BLaER1 (cell line): ENCODE measurements around the gene RNF224.

ENCODE experiments used
- H3K27ac ChIP-seq: shearing (Covaris generic); formaldehyde crosslinking; 2 replicates; pipeline ENCODE4 v1.8.1; 2022
- H3K27me3 ChIP-seq: shearing (Covaris generic); formaldehyde crosslinking; 2 replicates; pipeline ENCODE4 v1.8.1; 2022
- H3K36me3 ChIP-seq: shearing (Covaris generic); formaldehyde crosslinking; 2 replicates; pipeline ENCODE4 v1.8.1; 2022
- H3K4me1 ChIP-seq: shearing (Covaris generic); formaldehyde crosslinking; 2 replicates; pipeline ENCODE4 v1.8.1; 2022
- H3K4me2 ChIP-seq: shearing (Covaris generic); formaldehyde crosslinking; 2 replicates; pipeline ENCODE4 v1.8.1; 2022
- H3K4me3 ChIP-seq: shearing (Covaris generic); formaldehyde crosslinking; 2 replicates; pipeline ENCODE4 v1.8.1; 2022
- H3K9ac ChIP-seq: shearing (Covaris generic); formaldehyde crosslinking; 2 replicates; pipeline ENCODE4 v1.8.1; 2022
- H3K9me3 ChIP-seq: shearing (Covaris generic); formaldehyde crosslinking; 2 replicates; pipeline ENCODE4 v1.8.1; 2022
- H4K20me1 ChIP-seq: shearing (Covaris generic); formaldehyde crosslinking; 2 replicates; pipeline ENCODE4 v1.8.1; 2022
- Cebpa-rat ChIP-seq: shearing (Covaris generic); IDR thresholded peaks from 2 replicates; pipeline ENCODE4 v1.8.1; 2022

The RNF224 gene

DNA sequence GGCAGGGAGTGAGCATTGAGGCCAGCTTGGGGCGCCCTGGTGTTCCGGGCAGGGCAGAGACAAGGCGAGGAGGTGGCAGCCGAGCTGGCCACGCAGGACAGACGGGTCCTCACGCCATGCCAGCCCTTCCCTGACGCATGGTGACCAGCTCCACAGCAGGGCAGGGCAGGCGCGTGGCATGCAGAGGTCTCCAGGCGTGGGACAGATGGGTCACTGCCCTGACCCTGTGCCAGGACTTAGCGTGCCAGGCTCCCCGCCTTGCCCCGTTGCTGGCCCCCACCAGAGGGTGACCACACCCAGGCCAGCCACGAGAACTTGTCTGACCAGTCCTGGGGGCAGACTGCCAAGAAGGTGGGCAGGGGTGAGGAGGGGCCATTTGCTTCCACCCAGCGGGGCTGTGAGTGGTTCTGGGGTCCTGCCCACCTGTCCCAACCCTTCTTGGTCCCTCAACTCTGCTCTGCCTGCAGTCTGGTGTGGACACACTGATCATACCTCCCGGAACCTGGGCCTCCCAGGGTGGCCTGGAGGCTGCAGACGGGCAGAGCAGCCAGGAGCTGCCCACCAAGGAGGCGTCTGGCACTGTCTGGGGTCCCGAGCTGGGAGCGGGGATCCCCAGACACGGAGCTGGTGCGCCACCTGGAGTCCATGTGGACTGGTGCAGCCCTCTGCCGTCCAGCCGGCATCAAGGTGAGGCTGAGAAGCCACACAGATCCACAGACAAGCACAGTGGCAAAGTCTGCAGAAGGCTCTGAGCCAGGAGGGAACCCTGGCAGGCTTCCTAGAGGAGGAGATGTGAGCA lies at the start of gene RNF224:
TSS of gene RNF224 (plus strand) at position 449 of the 799 bp plus-strand sequence. CDS start 834 bp downstream, outside the sequence.
- Histone ChIP-seq H4K20me1 (no peaks in the 10 kb centered on the region), H3K4me3 (no peak within 1 kb of the TSS), H3K9ac (no peak within 1 kb of the TSS), H3K4me1 (peaks cover 78% of the 10 kb centered on the region), H3K36me3 (no peaks in the 10 kb centered on the region), H3K4me2 (peak within 1 kb of the TSS; percentile 83), H3K9me3 (no peaks in the 10 kb centered on the region), H3K27ac (0 out of 2 replicates have a peak within 1 kb of the TSS, but pooled peaks have one; percentile 26), H3K27me3 (no peaks in the 10 kb centered on the region)
- no peak for TF ChIP-seq Cebpa-rat

DNA sequence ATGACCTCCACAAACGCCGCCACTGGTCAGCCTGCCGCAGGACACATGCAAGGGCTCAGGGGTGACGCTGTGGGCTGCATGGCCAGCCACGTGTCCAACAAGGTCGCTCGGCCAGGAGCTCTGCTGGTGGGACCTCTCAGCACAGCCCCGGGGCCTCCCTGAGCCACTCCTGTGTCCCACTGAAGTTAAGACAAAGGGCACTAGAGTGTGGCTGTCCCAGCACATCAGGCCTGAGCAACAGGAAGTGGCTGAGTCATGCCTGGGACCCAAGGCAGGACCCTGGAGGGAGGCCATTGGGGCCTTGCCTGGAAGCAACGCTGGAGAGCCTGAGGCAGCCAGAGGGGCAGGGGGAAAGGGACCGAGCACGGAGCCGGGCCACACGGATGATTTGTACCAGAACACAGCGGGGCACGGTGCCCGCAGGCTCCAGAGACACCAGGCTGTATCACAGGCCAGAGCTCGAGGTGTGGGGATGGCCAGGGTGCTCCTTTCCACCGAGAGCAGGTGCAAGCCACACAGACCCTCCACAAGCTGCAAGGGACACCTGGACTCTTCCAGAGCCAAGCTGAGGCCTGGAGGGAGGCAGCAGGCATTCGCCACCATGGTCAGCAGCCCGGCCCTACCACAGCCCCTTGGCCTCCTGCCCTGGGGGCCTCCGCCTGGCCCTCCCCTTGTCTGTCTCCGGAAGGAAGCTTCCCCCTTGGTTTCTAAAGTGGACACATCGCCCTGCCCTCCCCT lies 48.9 kb upstream of the RNF224 start:
- Histone ChIP-seq H3K27me3 (no peaks in the 10 kb centered on the region), H3K9me3 (no peaks in the 10 kb centered on the region), H3K4me1 (peaks cover 36% of the 10 kb centered on the region), H3K27ac (no peak overlapping the region), H3K4me3 (no peak overlapping the region), H3K4me2 (no peak overlapping the region), H4K20me1 (peaks cover 31% of the 10 kb centered on the region), H3K36me3 (peaks cover 68% of the 10 kb centered on the region), H3K9ac (0 out of 2 replicates have a peak overlapping the region, but pooled peaks have one; percentile 19)
- no peak for TF ChIP-seq Cebpa-rat

DNA sequence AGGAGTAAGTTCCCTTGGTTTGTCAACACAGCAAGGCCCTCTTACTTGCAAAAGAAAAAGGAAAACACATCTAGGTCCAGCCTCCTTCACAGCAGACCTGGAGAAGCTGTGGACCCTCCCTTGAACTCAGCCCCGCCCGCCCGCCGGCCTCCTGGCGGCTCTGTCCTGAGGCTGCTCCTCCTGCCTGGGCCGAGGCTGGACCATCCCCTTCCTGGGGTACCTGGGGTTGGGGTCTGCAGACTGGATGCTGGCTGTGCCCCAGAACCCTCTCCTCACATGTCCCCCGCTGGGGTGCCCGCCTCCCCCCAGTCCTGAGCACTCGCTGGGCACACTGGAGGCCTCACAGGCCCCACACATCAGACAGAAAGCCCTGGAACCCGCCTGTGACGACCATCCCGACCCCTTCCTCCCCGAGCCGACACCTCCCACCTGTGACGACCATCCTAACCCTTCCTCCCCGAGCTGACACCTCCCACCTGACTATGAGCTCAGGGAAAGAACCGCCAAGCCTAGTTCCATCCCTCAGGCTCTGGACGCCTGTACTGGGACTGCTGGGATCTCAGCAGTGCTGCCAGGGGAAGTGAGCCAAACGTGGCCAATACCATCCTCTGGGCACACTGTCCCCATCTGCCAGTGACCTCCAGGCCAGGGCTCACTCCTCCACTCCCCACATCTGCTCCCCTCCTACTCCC lies 48.2 kb upstream of the RNF224 start:
- H3K36me3 ChIP-seq: peaks cover 75% of the 10 kb centered on the region
- no peak overlapping the region for H3K4me3 ChIP-seq
- H3K4me2 ChIP-seq: no peak overlapping the region
- no peak for TF ChIP-seq Cebpa-rat
- no peaks in the 10 kb centered on the region for H3K9me3 ChIP-seq
- H4K20me1 ChIP-seq: peaks cover 33% of the 10 kb centered on the region
- H3K4me1 ChIP-seq: peaks cover 28% of the 10 kb centered on the region
- H3K27me3 ChIP-seq: no peaks in the 10 kb centered on the region
- H3K9ac ChIP-seq: no peak overlapping the region
- H3K27ac ChIP-seq: no peak overlapping the region

DNA sequence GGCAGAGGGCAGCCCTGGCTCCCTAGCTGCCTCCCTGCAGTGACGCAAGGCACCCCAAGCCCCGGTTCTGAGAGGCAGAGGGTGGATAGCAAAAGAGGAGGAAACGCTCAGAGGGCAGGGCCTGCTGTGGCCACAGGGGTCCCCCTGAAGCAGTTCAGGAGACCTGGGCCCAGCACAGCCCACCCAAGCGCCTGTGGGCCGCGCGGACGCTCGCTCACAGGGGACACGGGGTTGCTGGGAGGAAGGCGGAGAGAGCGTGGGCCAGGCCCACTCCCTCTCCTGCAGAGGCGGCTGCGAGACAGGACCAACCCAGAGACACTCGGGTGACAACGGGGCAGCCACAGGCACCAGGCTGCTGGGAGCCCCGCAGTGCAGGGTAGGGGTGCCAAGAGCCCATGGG lies 47.5 kb upstream of the RNF224 start:
- TF ChIP-seq Cebpa-rat: no peak
- Histone ChIP-seq H3K36me3 (peaks cover 81% of the 10 kb centered on the region), H3K9me3 (no peaks in the 10 kb centered on the region), H3K4me1 (peaks cover 23% of the 10 kb centered on the region), H3K9ac (no peak overlapping the region), H3K4me2 (no peak overlapping the region), H4K20me1 (peaks cover 39% of the 10 kb centered on the region), H3K4me3 (no peak overlapping the region), H3K27ac (no peak overlapping the region), H3K27me3 (no peaks in the 10 kb centered on the region)

DNA sequence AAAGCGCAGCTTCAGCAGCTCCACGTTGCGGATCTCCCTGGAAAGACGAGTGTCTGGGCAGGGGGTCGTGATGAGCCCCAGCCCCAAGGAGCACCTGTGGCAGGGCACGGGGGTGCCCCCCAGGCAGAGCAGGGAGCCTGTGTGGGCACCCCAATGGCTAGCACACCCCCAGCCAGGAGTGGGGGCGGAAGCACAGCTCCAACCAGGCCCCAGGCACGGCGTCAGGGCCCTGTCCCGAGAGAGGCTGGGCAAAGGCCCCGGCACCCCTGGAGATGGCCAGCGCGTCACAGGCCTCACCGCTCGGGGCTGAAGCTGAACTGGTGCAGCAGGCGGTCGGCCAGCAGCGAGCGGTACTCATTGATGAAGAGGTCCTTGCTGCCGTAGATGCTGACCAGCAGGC lies 46.8 kb upstream of the RNF224 start:
- H3K36me3 ChIP-seq: peaks cover 89% of the 10 kb centered on the region
- no peak overlapping the region for H3K27ac ChIP-seq
- TF ChIP-seq Cebpa-rat: no peak
- H3K9ac ChIP-seq: no peak overlapping the region
- no peak overlapping the region for H3K4me2 ChIP-seq
- no peaks in the 10 kb centered on the region for H3K9me3 ChIP-seq
- H4K20me1 ChIP-seq: peaks cover 46% of the 10 kb centered on the region
- H3K27me3 ChIP-seq: no peaks in the 10 kb centered on the region
- H3K4me1 ChIP-seq: peaks cover 16% of the 10 kb centered on the region
- H3K4me3 ChIP-seq: no peak overlapping the region

DNA sequence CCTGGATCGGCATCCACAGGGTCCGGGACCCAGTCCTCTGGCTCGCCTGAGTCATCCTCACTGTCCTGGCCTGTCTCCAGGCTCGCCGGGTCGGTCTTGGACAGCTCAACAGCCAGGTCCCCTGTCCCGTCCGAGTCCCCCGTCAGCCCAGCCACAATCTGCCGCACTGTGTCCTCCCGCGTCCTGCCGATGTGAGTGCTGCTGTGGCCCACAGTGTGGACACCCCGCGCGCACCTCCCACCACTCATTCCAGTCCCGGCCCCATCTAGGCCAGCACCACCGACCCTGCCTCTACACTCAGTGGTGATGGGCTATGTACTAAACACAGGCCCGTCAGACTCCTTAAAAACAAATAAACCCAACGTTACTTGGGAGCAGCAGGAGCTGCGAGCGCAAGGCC lies 45.6 kb upstream of the RNF224 start:
- H3K36me3 ChIP-seq: peaks cover 100% of the 10 kb centered on the region
- H3K4me1 ChIP-seq: peaks cover 14% of the 10 kb centered on the region
- H3K4me3 ChIP-seq: no peak overlapping the region
- no peak overlapping the region for H3K27ac ChIP-seq
- no peak overlapping the region for H3K4me2 ChIP-seq
- no peaks in the 10 kb centered on the region for H3K27me3 ChIP-seq
- no peaks in the 10 kb centered on the region for H3K9me3 ChIP-seq
- no peak overlapping the region for H3K9ac ChIP-seq
- H4K20me1 ChIP-seq: peaks cover 52% of the 10 kb centered on the region
- no peak for TF ChIP-seq Cebpa-rat

DNA sequence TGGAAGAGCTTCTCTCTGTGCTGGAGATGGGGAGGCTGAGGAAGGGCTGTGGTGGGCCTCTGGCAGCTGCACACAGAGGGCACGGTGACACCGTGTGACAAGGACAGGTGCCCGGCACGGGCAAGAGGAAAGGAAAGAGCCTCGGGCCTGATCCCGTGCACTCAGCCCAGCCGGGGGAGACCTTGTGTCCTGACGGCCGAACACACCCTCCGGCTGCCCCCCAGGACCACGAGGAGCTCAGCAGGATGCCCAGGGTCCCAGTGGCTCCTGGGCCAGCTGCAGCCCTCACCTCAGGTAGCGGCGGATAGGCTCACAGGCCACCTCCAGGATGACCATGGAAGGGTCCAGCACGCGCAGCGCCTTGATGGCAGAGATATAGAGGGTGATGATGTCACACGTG lies 44.5 kb upstream of the RNF224 start:
- Histone ChIP-seq H3K9ac (no peak overlapping the region), H3K27me3 (no peaks in the 10 kb centered on the region), H3K4me2 (no peak overlapping the region), H3K9me3 (no peaks in the 10 kb centered on the region), H3K4me3 (no peak overlapping the region), H4K20me1 (peaks cover 52% of the 10 kb centered on the region), H3K27ac (no peak overlapping the region), H3K4me1 (peaks cover 22% of the 10 kb centered on the region), H3K36me3 (peaks cover 97% of the 10 kb centered on the region)
- no peak for TF ChIP-seq Cebpa-rat

DNA sequence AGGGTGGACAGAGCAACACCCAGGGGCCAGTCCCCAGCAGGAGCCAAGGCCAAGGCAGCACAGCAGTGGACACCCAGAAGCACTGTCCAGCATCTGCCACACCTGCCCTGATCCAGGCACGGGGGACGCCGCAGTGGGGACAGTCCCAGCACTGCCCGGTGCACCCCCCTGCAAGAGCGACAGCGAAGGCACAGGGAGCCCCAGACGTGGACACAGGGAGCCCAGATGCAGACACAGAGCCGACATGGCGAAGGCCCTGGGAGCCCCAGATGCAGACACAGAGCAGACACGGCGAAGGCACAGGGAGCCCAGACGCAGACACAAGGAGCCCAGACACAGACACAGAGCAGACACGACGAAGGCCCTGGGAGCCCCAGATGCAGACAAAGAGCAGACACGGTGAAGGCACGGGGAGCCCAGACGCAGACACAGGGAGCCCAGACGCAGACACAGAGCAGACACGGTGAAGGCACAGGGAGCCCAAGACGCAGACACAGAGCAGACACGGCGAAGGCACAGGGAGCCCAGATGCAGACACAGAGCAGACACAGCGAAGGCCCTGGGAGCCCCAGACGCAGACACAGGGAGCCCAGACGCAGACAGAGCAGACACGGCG lies 43.2 kb upstream of the RNF224 start:
- no peak for TF ChIP-seq Cebpa-rat
- no peak overlapping the region for H3K4me3 ChIP-seq
- H3K4me2 ChIP-seq: no peak overlapping the region
- peaks cover 85% of the 10 kb centered on the region for H3K36me3 ChIP-seq
- peaks cover 47% of the 10 kb centered on the region for H4K20me1 ChIP-seq
- no peaks in the 10 kb centered on the region for H3K27me3 ChIP-seq
- no peak overlapping the region for H3K27ac ChIP-seq
- no peak overlapping the region for H3K9ac ChIP-seq
- peaks cover 22% of the 10 kb centered on the region for H3K4me1 ChIP-seq
- no peaks in the 10 kb centered on the region for H3K9me3 ChIP-seq

DNA sequence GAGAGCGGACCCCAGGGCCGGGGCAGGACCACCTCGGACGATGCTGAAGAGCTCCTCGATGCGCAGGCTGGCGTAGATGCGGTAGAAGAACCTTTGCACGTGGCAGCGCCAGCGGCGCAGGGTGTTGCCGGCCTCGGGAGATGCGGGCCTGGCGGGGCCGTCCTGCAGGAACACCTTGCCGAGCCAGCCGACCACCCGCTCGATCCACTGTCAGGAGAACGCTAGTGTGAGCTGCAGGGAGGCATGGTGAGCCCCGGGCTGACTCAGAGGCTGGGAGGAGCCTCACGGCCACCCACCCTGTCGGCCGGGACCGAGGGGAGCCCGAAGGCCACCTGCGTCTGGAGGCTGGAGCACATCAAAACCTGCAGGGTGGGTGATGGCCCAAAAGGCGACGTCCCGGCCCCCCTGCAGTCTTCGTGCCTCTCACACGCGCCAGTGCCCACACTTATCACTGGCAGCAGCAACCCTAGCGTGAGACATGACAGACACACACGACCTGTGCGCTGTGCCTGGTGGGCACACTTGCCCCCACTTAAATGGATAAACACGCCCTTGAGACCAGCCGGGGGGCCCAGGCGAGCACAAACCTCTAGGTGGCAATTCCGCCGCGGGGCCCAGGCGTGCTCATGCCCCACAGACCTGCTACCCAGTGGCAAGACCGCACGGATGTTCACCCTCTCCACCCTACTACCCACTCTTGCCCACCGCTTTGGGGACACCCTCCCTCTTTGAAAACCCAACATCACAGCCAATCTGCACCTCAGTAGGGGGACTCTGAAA lies 42.2 kb upstream of the RNF224 start:
- Histone ChIP-seq H3K9me3 (no peaks in the 10 kb centered on the region), H3K27ac (no peak overlapping the region), H3K36me3 (peaks cover 80% of the 10 kb centered on the region), H3K4me3 (no peak overlapping the region), H3K9ac (no peak overlapping the region), H3K27me3 (no peaks in the 10 kb centered on the region), H3K4me2 (no peak overlapping the region), H4K20me1 (peaks cover 56% of the 10 kb centered on the region), H3K4me1 (peaks cover 31% of the 10 kb centered on the region)
- TF ChIP-seq Cebpa-rat: no peak
